Left forelimb (tissue), 1 donor: ENCODE results near the gene PHC3.
"Not testable (repeated sequence)": the region's sequence is repeated elsewhere in the genome, so short reads cannot be mapped to it uniquely, and the experiment has no call there.

Experiments
- DNase-seq: peaks from one replicate; pipeline ENCODE4 v3.0.0-alpha.2; 2018; ENCODE audit warnings: low spot score

PHC3 gene

GRCh38 chr3:170128977-170129431, 52.5 kb downstream of the PHC3 start:
- DNase-seq: no peak

DNA sequence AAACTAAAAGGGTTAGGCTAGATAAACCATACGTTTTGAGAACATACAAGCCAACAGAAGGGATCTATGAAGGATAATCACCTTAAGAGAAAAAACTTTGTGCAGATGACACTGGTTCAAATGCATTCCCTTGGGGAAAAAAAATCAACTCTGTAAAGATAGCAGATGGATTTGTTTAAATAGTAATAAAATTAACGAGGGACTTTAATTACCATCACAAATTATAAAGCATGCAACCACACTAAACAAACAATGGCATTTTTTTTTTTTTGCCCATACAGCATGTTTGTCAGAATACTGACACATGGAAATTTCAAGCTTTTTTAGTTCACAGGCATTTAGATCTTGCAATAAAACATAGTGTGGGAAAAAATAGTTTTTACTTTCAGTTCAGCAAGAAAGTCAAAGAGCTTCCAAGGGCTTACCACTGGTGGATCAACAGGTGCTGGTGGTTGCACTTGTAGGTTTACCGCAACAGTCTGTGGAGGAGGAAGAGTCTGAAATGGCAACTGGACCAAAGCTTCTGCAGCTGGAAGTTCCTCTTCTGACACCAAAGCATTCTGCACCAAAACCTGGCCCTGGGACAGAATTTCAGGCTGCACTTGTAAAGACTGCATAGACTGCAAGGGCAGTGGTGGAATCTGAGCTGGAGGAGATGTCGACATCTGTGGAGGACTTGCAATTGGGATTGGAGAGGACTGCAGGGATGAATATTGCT, 53.1 kb downstream of the PHC3 start:
- no peak for DNase-seq

DNA sequence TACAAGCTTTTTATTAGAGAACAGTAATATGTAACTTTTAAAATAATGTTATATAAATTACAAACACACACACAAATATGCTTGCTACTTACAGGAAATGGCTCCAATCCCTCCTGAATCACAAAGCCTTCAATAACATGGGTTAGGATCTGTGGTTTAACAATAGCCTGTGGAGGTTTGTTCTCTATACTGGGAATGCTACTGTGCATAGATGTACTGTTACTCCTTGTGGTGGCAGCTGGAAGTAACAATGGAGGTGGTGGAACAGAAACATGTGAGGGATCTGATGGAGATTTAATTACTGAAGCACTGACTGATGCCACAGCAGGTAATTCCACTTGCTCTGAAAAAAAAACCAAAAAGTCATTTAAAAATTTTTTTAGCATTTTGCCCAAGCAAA, 64.4 kb downstream of the PHC3 start:
- DNase-seq: no peak

DNA sequence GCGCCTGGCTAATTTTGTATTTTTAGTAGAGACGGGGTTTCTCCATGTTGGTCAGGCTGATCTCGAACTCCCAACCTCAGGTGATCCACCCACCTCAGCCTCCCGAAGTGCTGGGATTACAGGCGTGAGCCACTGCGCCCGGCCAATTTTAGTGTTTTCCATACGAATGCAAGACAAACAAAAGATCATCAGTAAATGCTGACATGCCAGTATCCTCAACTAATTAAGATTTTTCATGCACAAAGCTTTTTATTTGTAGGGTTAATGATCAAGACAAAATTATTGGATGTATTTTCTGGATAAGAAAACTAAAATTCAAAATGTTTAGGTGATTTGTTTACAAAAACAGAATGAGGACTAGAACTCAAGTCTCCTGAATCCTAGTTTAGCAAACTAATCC, 67.4 kb downstream of the PHC3 start:
- not testable (repeated sequence) for DNase-seq

GRCh38 chr3:170111147-170111771, 70.3 kb downstream of the PHC3 start:
- DNase-seq: no peak

DNA sequence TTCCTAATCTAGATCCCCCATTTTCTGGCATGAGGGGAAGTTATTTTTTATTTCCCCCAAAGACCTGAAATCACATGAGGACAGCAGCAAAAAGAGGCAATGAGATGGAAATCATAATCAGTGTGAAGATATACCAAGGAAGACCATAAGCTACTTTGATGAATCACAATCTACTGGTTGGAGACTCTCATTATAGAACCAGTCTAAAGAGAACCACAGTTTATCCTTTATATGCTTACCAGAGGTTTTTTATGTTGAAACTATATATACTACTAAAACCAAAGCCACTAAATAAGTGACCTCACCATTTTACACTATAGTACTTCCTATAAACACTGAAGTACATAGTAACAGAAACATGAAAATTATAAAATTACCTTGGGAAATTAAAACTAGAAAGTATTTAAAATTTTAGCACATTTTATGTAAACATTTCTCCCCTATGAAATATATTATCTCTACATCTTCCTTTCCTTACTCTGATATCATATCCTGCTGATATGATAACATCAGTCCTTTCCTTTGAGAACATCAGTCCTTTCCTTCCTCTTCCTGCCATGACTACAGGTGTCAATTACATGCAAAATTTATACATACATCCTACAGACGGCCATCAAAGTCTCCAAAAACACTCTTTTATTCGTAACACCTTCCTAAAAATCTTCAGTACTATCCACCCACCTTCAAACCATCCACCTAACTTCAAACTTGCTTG, 71.8 kb downstream of the PHC3 start:
- DNase-seq: no peak

GRCh38 chr3:170108955-170109354, 72.6 kb downstream of the PHC3 start:
- DNase-seq: no peak

GRCh38 chr3:170107941-170108340, 73.6 kb downstream of the PHC3 start:
- no peak for DNase-seq

DNA sequence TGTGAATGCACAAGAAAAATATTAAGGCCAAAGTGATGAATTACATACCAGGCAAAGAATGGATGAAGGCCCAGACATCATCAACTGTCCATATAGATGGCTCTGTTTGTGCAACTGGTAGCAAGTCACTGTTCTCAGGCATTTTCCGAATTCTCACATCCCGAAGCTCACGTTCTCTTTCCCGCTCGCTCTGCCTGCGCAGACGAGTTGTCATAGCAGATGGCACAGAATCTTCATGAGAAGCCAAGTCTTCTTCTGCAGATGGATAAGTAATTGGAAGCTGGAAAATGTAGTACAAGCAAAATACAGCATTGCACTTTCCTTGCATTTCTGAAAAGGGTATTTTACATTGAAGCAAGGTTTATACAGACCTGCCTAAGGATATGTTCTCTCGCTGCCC, 79.1 kb downstream of the PHC3 start:
- no peak for DNase-seq

DNA sequence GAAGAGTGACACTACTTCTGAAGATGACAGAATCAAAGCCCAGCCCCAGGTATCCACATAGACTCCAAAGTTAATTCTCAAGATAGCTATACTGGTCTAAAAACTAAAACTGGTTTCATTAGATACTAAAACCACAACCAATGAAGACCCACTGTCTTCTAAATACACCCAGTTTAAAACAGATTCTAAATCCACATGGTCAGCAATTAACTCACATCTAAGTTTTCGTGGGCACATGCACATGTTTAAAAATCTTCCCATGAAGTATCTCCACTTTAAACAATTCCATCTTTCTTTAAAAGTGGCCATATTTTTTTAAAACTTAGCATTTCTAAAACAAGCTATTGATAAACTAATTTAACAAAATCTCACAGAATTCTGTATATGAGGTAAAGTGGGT, 80.6 kb downstream of the PHC3 start:
- DNase-seq: no peak

DNA sequence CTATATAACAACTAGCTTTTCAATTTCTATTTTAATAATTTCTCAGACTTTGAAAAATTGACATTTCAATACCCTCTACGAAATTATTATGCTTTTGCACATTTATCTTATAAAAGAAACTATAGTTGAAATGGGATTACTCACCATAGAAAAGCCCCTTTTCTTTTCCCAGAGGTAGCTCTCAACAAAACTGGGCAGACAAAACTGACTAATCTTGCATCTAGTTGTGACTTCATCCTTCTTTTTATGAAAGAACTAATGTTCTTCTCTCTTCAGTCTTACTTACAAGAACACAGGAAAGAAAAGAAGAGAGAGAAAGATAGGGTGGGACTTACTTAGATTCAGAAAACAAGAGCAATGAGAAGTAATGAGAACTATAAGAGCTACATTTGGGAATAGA, 82.8 kb downstream of the PHC3 start:
- no peak for DNase-seq

GRCh38 chr3:170096342-170096741, 85.2 kb downstream of the PHC3 start:
- no peak for DNase-seq

DNA sequence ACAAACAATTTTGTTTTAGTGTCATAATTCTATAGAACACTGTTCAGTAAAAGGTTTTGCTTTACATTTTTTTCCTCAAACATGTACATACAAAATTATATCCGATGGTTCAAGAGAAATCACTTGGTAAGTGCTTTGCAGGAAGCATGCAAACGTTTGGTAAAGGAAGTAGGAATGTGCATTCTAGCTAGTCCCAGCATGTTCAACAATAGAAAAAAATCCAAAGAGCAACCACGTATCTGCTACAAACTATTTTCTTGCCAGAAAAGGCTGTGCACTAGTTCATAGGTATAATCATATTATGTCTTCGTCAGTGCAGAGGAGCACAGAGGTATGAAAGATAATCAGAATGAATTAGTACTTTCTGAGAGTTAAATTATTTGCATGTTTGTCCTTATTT, 85.8 kb downstream of the PHC3 start:
- DNase-seq: no peak

DNA sequence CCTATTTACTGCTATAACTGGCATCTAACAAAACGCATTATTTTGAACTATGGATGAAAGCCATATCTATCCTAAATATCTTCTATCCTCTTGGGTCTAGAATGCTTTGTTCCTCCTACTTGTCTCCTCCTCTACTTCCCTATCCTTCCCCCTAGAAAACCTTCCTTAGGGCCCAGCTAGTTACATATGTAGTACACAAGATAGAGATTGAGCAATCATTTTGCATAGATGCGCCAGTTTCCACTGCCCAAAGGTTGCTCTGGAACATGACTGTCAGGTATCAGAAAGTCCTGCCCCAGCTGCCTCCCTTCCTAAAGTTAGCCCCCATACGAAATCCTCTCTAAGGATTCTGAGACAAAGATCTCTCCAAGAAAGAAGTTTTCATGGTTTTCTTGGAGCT, 88.6 kb downstream of the PHC3 start:
- no peak for DNase-seq

DNA sequence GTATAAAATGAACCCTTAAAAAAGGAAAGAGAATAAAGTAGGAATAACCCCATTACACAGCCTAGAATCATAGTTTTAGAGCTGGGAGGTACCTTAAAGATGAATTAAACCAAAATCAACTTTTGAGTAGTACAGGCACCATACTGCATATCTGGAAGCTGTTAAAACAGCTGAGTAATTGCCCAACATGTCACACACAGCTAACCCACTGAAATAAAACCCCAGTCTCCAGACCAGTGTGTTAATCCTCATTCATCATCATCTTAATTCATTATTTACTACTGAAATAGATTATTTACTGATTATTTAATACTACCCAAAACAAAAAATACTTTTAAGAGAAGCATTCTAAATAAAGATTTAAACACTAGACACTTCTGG, 90.9 kb downstream of the PHC3 start:
- no peak for DNase-seq

DNA sequence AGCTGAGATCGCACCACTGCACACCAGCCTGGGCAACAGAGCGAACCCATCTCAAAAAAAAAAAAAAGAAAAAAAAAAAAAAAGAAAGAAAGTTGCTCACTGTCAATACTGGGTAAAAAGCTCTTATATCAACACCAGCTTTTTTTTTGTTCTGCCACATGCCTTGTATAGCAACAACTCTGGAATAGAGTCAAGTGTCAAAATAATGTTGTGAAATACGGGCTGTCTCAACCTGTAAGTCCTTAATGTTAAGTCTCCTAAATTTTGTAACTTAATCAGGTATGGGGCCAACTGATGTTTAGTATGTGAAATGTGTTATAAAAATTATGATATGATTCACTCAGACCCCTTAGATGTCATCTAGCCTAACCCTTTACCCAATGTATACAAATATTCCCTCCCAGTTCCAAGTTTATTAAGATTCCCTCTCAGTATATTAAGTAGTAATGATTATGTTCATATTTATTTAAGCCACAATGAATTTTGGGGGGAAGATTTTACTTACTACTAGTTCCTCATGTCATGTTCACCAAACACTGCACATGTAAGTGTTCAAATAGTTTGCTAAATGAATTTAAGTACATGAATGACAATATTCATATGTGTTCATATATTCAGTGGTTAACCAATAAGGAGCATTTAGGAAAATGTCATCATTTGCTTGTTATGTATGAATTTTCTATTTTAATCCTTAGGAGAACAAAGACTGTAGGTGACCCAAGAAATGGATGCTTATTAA, 91.5 kb downstream of the PHC3 start:
- DNase-seq: no peak

DNA sequence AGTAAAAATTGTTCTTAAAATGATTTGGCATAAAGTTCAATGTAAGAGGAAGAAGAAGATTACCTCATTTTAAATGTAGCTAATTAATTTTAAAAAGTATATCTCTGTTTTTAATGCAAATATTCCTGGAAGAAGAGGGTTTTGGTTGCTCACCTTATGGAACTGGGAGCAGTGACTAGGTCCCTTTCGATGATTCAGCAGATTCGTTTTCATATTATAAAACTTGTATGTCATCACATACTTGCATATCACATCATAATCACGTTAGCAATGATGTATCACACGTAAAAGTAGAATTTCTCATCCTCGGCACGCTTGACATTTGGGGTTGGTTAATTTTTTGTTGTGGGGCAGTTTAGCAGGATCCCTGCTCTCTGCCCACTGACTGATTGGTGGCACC, 96.1 kb downstream of the PHC3 start:
- DNase-seq: no peak

GRCh38 chr3:170083343-170083742, 98.2 kb downstream of the PHC3 start:
- no peak for DNase-seq

DNA sequence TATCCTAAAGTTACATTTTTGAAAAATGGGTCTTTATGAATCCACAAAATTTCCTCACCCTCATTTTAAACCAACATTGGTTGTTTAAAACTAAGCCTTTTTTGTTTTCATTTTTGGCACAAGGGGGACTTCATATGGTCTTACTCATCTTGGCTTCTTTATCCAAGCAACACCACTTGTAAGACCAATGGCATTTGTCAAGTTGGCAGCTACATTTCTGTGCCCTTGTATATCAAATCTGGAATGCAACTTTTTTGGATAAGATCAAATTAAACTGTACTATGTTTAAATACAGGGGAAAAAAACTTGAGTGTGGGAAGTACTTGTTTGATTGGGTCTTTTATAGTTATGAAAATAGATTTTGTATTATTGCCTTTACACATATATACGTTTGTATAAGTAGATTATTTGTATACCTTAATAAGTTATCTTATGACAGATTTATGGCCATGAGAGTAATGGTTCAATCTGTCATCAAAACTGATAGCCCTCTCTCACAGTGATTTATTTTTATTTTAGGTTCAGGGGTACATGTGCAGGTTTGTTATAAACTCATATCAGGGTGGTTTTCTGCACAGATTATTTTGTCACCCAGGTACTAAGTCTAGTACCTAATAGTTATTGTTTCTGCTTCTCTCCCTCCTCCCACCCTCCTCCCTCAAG, 100.3 kb downstream of the PHC3 start:
- DNase-seq: no peak

DNA sequence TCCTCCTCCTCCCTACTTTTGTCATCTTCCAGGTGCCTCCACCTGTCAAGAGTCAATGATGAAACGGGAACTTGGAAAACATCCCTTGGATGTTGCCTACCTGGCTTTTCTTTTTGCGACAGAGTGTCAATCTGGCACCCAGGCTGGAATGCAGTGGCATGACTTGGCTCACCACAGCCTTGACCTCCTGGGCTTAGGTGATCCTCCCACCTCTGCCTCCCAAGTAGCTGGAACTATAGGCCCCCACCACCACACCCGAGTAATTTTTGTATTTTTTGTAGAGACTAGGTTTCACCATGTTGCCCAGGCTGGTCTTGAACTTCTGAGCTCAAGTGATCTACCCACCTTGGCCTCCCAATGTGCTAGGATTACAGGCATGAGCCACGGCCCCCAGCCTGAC, 100.9 kb downstream of the PHC3 start:
- DNase-seq: no peak

GRCh38 chr3:170079536-170080165, 101.9 kb downstream of the PHC3 start:
- no peak for DNase-seq
